HG03457 (cell line): ENCODE results near the gene AP2A2.

Experiments
- ATAC-seq: cut with Tn5 transposase; IDR thresholded peaks from one replicate; pipeline ENCODE4 v1.9.1; 2021; ENCODE audit warnings: moderate number of reproducible peaks; ENCODE audit not compliant: unreplicated experiment

AP2A2 gene

GRCh38 chr11:1026641-1027482 is 101.2 kb downstream of the AP2A2 start:
- no peak for ATAC-seq

GRCh38 chr11:1027483-1028290 is 102.0 kb downstream of the AP2A2 start:
- ATAC-seq: no peak

GRCh38 chr11:1028291-1028540 is 102.5 kb downstream of the AP2A2 start:
- no peak for ATAC-seq

- no peak for ATAC-seq
Measured at GRCh38 chr11:1028616-1029015, 102.9 kb downstream of the AP2A2 start.

GRCh38 chr11:1029051-1029450 is 103.4 kb downstream of the AP2A2 start:
- ATAC-seq: no peak

- ATAC-seq: no peak
Measured at GRCh38 chr11:1029654-1030053, 104.0 kb downstream of the AP2A2 start.

GRCh38 chr11:1030086-1030485 is 104.4 kb downstream of the AP2A2 start:
- ATAC-seq: no peak

- ATAC-seq: no peak
Measured at GRCh38 chr11:1030556-1030955, 104.9 kb downstream of the AP2A2 start.

GRCh38 chr11:1031121-1031899 is 105.6 kb downstream of the AP2A2 start:
- no peak for ATAC-seq

- ATAC-seq: no peak
Measured at GRCh38 chr11:1032310-1032891, 106.7 kb downstream of the AP2A2 start.

GRCh38 chr11:1033016-1033798 is 107.5 kb downstream of the AP2A2 start:
- no peak for ATAC-seq

- ATAC-seq: no peak
Measured at GRCh38 chr11:1034001-1034400, 108.3 kb downstream of the AP2A2 start.

GRCh38 chr11:1034456-1035295 is 109.0 kb downstream of the AP2A2 start:
- no peak for ATAC-seq

GRCh38 chr11:1035577-1036283 is 110.1 kb downstream of the AP2A2 start:
- ATAC-seq: no peak

- no peak for ATAC-seq
Measured at GRCh38 chr11:1036303-1036923, 110.7 kb downstream of the AP2A2 start, which contains the start of gene MUC6. Gene MUC6, minus strand, starts transcription at chr11:1036718. Its CDS starts 63 bp downstream, at chr11:1036655.

- no peak for ATAC-seq
Measured at GRCh38 chr11:1036931-1037330, 111.3 kb downstream of the AP2A2 start.

GRCh38 chr11:1037506-1038055 is 111.9 kb downstream of the AP2A2 start:
- no peak for ATAC-seq

GRCh38 chr11:1038361-1038760 is 112.7 kb downstream of the AP2A2 start:
- ATAC-seq: no peak
